Measurements from ENCODE around the gene MNT. TPM values are rescaled to one million over a fixed set of nuclear protein-coding genes. Genes with fewer than 3 reads are reported as not detected.
A peak's percentile ranks its signal among the peaks of the same experiment; 100 is the strongest.

Gene MNT
- total RNA-seq, 1 donor from 2014 or later = 16.2 TPM

DNA sequence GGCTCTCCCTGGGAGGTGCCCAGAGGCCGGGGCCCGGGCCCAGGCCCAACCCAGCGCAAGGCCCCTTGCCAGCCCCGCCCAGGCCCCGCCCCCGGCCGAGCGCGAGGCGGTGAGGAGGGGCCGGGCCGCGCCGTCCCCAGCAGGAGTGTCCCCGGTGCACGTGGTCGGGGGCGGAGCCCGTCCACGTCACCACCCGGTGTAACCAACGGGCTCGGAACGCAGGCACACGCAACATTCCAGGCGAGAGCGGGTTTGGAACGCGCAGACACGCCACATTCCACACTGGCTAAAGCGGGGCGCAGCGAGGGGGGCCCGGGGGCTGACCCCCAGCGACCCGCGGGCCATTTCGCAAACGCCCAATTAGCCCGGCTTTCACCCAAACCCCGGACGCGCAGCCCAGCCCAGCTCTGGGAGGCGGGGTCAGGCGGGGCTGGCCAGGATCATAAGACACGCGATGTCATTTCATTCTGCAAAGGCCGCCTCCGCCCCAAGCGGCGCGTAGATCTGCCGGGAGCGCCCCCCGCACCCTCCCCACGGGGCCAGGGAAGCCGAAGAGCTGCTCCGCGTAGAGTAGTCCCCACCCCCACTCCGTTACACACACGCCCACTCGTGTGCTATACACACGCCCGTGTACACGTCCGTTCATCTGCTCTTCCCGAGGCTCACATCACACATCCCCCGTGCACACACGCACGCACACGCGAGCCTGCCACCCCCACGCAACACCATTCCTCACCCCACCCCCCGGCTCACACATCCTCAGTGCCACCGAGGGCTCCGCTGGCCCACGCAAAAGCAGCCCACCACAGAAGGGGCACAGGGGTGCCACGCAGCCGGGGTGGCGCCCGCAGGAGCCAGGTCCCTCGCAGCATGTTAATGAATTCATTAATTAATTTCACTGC is 1.0 kb downstream of the MNT start:
- Mint-ChIP-seq H3K4me3 (ENCODE audit: unreplicated experiment) (peak overlapping the region; percentile 96), H3K27ac (ENCODE audit: unreplicated experiment) (peak overlapping the region; percentile 94), H3K27me3 (ENCODE audit: unreplicated experiment) (peaks cover 23% of the 10 kb centered on the region), H3K36me3 (ENCODE audit: low read depth, unreplicated experiment) (peaks cover 4% of the 10 kb centered on the region), H3K9me3 (ENCODE audit: unreplicated experiment) (no peaks in the 10 kb centered on the region), H3K4me1 (ENCODE audit: unreplicated experiment) (peaks cover 23% of the 10 kb centered on the region)
- DNase-seq (ENCODE audit: low spot score) = peak; percentile 97
- TF ChIP-seq, protein P1, sequence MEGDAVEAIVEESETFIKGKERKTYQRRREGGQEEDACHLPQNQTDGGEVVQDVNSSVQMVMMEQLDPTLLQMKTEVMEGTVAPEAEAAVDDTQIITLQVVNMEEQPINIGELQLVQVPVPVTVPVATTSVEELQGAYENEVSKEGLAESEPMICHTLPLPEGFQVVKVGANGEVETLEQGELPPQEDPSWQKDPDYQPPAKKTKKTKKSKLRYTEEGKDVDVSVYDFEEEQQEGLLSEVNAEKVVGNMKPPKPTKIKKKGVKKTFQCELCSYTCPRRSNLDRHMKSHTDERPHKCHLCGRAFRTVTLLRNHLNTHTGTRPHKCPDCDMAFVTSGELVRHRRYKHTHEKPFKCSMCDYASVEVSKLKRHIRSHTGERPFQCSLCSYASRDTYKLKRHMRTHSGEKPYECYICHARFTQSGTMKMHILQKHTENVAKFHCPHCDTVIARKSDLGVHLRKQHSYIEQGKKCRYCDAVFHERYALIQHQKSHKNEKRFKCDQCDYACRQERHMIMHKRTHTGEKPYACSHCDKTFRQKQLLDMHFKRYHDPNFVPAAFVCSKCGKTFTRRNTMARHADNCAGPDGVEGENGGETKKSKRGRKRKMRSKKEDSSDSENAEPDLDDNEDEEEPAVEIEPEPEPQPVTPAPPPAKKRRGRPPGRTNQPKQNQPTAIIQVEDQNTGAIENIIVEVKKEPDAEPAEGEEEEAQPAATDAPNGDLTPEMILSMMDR (IDR thresholded peaks at IDR 0.05; ENCODE audit: unreplicated experiment) = peak; percentile 1

DNA sequence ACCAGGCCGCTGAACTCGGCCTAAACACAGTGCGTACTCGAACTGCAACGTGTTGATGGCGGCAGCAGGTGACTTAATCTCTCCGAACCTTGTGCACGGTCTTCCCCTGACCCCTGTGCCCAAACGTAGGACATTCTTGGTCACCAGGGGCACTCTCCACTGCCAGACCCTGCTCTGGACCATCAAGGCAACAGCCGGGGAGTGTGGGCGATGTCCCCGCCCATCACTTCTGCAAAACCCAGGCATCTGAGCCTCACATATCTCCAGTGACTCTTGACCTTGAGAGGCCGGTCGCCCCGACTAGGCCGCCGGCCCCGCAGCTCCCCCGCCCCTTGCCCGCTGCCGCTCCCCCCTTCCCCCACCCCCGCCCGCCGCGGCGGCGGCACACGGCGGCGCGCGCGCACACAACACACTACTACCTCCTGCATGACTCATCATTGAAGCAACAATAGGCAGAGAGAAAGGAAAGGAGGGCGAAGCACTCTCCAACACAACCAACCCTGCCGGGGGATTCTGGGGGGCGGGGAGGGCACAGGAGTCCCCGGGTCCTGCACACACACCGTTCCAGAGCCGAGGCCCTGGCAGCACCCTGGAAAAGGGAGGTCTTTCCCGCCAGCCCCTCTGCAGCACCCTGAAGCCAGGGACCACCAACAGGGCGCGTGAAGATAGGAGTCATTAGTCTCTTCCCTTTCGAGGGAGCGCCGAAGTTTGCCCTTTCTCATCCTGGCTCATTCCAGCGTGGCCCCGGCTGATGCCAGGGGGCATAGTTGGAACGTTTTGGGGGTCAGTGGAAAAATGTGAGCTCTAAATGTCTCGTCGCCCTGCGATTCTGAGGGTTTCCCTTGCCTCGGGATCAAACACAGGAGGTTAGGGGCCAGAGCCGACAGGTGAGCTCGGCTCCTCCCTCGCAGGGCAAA is 1.9 kb downstream of the MNT start:
- TF ChIP-seq, protein P1 (IDR thresholded peaks at IDR 0.05; ENCODE audit: unreplicated experiment) = no peak
- no peaks in the 10 kb centered on the region for H3K9me3 Mint-ChIP-seq (ENCODE audit: unreplicated experiment)
- peak overlapping the region; percentile 89 for H3K4me3 Mint-ChIP-seq (ENCODE audit: unreplicated experiment)
- peaks cover 4% of the 10 kb centered on the region for H3K36me3 Mint-ChIP-seq (ENCODE audit: low read depth, unreplicated experiment)
- peak; percentile 52 for DNase-seq (ENCODE audit: low spot score)
- H3K27me3 Mint-ChIP-seq (ENCODE audit: unreplicated experiment) = peaks cover 27% of the 10 kb centered on the region
- H3K27ac Mint-ChIP-seq (ENCODE audit: unreplicated experiment) = peak overlapping the region; percentile 94
- peaks cover 27% of the 10 kb centered on the region for H3K4me1 Mint-ChIP-seq (ENCODE audit: unreplicated experiment)

DNA sequence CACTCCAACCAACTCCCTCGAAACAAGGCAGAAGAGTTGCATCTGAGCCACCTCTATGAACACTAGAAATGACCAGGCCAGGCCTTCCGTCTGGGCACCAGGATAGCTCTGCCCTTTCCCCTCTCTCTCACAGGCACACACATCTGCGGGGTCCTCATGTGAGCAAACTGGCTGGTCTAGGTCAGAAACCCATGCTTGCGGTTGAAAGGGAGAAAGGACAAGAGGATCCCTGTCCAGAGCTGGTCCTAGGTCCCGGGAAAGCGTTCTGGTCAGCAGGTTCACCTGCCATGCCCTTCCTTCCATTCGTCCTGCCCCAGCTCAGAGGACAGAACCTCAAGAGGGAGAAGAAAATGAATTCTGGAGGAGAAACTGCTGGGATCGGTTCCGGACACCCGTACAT is 2.7 kb downstream of the MNT start:
- no peak for DNase-seq (ENCODE audit: low spot score)
- Mint-ChIP-seq H3K36me3 (ENCODE audit: low read depth, unreplicated experiment) (peaks cover 4% of the 10 kb centered on the region), H3K9me3 (ENCODE audit: unreplicated experiment) (no peaks in the 10 kb centered on the region), H3K4me1 (ENCODE audit: unreplicated experiment) (peaks cover 27% of the 10 kb centered on the region), H3K27ac (ENCODE audit: unreplicated experiment) (peak overlapping the region; percentile 83), H3K27me3 (ENCODE audit: unreplicated experiment) (peaks cover 27% of the 10 kb centered on the region), H3K4me3 (ENCODE audit: unreplicated experiment) (peak overlapping the region; percentile 68)
- TF ChIP-seq, protein P1 (IDR thresholded peaks at IDR 0.05; ENCODE audit: unreplicated experiment) = no peak

DNA sequence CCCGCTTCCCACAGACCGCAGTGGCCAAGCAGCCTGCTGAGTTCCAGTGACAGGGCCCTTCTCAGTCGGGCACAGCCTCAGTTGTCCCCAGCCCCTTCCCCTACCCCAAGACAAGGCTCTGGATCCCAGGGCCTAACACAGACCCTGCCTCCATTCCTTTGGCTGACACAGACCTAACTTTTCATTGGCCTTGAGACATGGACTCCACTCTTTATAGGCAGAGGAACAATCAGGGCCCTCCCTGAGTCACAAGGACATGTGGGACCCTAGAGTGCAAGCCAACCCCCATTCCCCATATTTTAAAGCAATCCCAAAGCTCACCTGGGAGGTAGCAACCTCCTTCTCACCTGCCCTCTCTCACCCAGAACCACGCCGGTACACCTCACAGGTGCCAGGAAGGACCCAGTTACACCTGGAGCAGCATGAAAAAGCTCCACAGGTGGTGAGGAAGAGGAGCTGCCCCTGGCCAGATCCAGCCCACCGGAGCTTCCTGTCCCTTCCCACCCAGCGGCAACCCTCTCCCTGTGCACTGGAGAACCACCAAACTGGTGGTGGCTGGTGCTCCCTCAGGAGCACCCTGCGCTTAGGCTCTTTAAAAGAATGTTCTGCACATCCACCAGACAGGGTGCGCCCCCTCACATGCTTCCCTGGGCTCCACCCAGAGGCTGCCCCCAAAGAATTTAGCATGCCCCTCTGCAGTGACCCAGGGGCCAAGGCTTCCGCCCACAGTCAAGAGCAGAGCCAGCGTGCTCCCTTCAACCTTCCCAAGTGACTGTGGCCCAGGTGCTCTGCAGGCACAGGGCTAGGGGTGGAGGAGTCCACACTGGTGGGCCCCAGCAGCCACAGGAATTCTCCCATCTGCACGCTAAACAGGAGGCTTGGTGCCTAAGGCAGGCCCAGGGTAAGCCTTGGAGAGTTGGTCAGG is 3.4 kb downstream of the MNT start:
- Mint-ChIP-seq H3K36me3 (ENCODE audit: low read depth, unreplicated experiment) (peaks cover 4% of the 10 kb centered on the region), H3K27me3 (ENCODE audit: unreplicated experiment) (peaks cover 27% of the 10 kb centered on the region), H3K4me1 (ENCODE audit: unreplicated experiment) (peaks cover 27% of the 10 kb centered on the region), H3K4me3 (ENCODE audit: unreplicated experiment) (no peak overlapping the region), H3K27ac (ENCODE audit: unreplicated experiment) (peak overlapping the region; percentile 83), H3K9me3 (ENCODE audit: unreplicated experiment) (no peaks in the 10 kb centered on the region)
- no peak for DNase-seq (ENCODE audit: low spot score)
- TF ChIP-seq, protein P1 (IDR thresholded peaks at IDR 0.05; ENCODE audit: unreplicated experiment) = no peak

Measured in endothelial cell (in vitro differentiated cells).